ENCODE results near the gene CALY.

The CALY gene

GRCh38 chr10:133314911-133315310, 21.8 kb downstream of the CALY start:
- no peak for DNase-seq (ENCODE audit: extremely low read depth, low read depth)
- H3K4me3 ChIP-seq (replicated peaks; ENCODE audit: low read depth, low read length) = no peak overlapping the region
- no peak for TF ChIP-seq CTCF (IDR thresholded peaks at IDR 0.05; ENCODE audit: low read depth, low read length, missing control alignments)

GRCh38 chr10:133313192-133313591, 23.5 kb downstream of the CALY start:
- H3K4me3 ChIP-seq (replicated peaks; ENCODE audit: low read depth, low read length) = no peak overlapping the region
- no peak for TF ChIP-seq CTCF (IDR thresholded peaks at IDR 0.05; ENCODE audit: low read depth, low read length, missing control alignments)
- no peak for DNase-seq (ENCODE audit: extremely low read depth, low read depth)

GRCh38 chr10:133312769-133313145, 23.9 kb downstream of the CALY start:
- no peak for DNase-seq (ENCODE audit: extremely low read depth, low read depth)
- no peak for TF ChIP-seq CTCF (IDR thresholded peaks at IDR 0.05; ENCODE audit: low read depth, low read length, missing control alignments)
- no peak overlapping the region for H3K4me3 ChIP-seq (replicated peaks; ENCODE audit: low read depth, low read length)

GRCh38 chr10:133312016-133312768, 24.5 kb downstream of the CALY start:
- no peak overlapping the region for H3K4me3 ChIP-seq (replicated peaks; ENCODE audit: low read depth, low read length)
- DNase-seq (ENCODE audit: extremely low read depth, low read depth) = no peak
- no peak for TF ChIP-seq CTCF (IDR thresholded peaks at IDR 0.05; ENCODE audit: low read depth, low read length, missing control alignments)

GRCh38 chr10:133311570-133311969, 25.1 kb downstream of the CALY start:
- DNase-seq (ENCODE audit: extremely low read depth, low read depth) = no peak
- no peak overlapping the region for H3K4me3 ChIP-seq (replicated peaks; ENCODE audit: low read depth, low read length)
- no peak for TF ChIP-seq CTCF (IDR thresholded peaks at IDR 0.05; ENCODE audit: low read depth, low read length, missing control alignments)

- no peak for DNase-seq (ENCODE audit: extremely low read depth, low read depth)
- no peak for TF ChIP-seq CTCF (IDR thresholded peaks at IDR 0.05; ENCODE audit: low read depth, low read length, missing control alignments)
- H3K4me3 ChIP-seq (replicated peaks; ENCODE audit: low read depth, low read length) = no peak overlapping the region
These were observed 25.9 kb downstream of the CALY start for GRCh38 chr10:133310789-133311188.

- no peak for TF ChIP-seq CTCF (IDR thresholded peaks at IDR 0.05; ENCODE audit: low read depth, low read length, missing control alignments)
- no peak overlapping the region for H3K4me3 ChIP-seq (replicated peaks; ENCODE audit: low read depth, low read length)
- no peak for DNase-seq (ENCODE audit: extremely low read depth, low read depth)
These were observed 26.3 kb downstream of the CALY start for GRCh38 chr10:133310399-133310755.
